DOHH2 (cell line): ENCODE data around the gene AIF1L.

ENCODE experiments used
- EZH2phosphoT487 ChIP-seq: fragments of 200-600 bp; sonication (generic); IDR thresholded peaks from 2 replicates; pipeline ENCODE4 v1.6.1; 2017; ENCODE audit warnings: borderline replicate concordance, mild to moderate bottlenecking, antibody characterized with exemption, low read length, moderate library complexity, mixed read lengths
- TF ChIP-seq, protein P1 (sequence below): fragments of 200-600 bp; sonication (generic); IDR thresholded peaks from one replicate; pipeline ENCODE4 v1.5.1; 2014; ENCODE audit warnings: antibody characterized with exemption, mild to moderate bottlenecking, low read depth, low read length; ENCODE audit not compliant: poor library complexity, severe bottlenecking

DNA sequence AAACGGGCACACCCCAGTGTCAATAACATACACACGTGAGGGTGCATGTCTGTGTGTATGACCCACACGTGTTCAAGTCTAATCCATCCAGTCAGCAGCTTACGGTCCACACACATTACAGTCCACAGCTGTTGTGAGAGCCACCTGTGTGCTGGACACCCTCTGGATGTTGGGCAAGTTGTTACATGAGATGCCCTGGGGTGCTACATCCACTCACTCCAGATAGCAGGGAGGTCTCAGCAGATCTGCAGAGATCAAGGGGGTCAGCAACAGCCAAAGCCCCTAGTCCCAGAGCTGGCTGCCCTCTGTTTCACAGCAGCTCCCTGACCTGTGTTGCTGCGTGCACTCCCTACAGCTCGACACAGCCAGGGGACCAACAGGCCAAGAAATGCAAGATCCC lies 4.3 kb upstream of the AIF1L start:
- TF ChIP-seq, protein P1, sequence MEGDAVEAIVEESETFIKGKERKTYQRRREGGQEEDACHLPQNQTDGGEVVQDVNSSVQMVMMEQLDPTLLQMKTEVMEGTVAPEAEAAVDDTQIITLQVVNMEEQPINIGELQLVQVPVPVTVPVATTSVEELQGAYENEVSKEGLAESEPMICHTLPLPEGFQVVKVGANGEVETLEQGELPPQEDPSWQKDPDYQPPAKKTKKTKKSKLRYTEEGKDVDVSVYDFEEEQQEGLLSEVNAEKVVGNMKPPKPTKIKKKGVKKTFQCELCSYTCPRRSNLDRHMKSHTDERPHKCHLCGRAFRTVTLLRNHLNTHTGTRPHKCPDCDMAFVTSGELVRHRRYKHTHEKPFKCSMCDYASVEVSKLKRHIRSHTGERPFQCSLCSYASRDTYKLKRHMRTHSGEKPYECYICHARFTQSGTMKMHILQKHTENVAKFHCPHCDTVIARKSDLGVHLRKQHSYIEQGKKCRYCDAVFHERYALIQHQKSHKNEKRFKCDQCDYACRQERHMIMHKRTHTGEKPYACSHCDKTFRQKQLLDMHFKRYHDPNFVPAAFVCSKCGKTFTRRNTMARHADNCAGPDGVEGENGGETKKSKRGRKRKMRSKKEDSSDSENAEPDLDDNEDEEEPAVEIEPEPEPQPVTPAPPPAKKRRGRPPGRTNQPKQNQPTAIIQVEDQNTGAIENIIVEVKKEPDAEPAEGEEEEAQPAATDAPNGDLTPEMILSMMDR: no peak
- TF ChIP-seq EZH2phosphoT487: no peak
